HG03095 (cell line): Measurements from ENCODE around the gene TGM4.
A peak's percentile ranks its signal among the peaks of the same experiment; 100 is the strongest.
"Not testable (repeated sequence)": the region's sequence is repeated elsewhere in the genome, so short reads cannot be mapped to it uniquely, and the experiment has no call there.

ENCODE experiments used
- ATAC-seq: cut with Tn5 transposase; IDR thresholded peaks from one replicate; pipeline ENCODE4 v1.9.1; 2021; ENCODE audit warnings: moderate library complexity; ENCODE audit not compliant: unreplicated experiment

The TGM4 gene

GRCh38 chr3:44874308-44874707, at the start of gene TGM4:
Gene TGM4, plus strand, starts transcription at chr3:44874608. Its CDS starts 71 bp downstream, at chr3:44874679.
- no peak for ATAC-seq

- no peak for ATAC-seq
Observed at GRCh38 chr3:44825264-44825925, 49.0 kb upstream of the TGM4 start.

GRCh38 chr3:44827196-44827595, 47.2 kb upstream of the TGM4 start:
- no peak for ATAC-seq

- no peak for ATAC-seq
Observed at GRCh38 chr3:44831232-44831631, 43.2 kb upstream of the TGM4 start.

GRCh38 chr3:44832032-44832431, 42.4 kb upstream of the TGM4 start:
- no peak for ATAC-seq

GRCh38 chr3:44832965-44833364, 41.4 kb upstream of the TGM4 start:
- ATAC-seq, result no peak

GRCh38 chr3:44833394-44833793, 41.0 kb upstream of the TGM4 start:
- no peak for ATAC-seq

GRCh38 chr3:44835684-44836083, 38.7 kb upstream of the TGM4 start:
- ATAC-seq, result no peak

GRCh38 chr3:44842376-44842775, 32.0 kb upstream of the TGM4 start:
- no peak for ATAC-seq

GRCh38 chr3:44845528-44846520, 28.6 kb upstream of the TGM4 start:
- ATAC-seq, result no peak

GRCh38 chr3:44848634-44849033, 25.8 kb upstream of the TGM4 start:
- ATAC-seq, result no peak

- ATAC-seq, result not testable (repeated sequence)
Observed at GRCh38 chr3:44856663-44857062, 17.7 kb upstream of the TGM4 start.

- no peak for ATAC-seq
Observed at GRCh38 chr3:44860117-44860516, 14.3 kb upstream of the TGM4 start.

GRCh38 chr3:44861412-44862225, 12.8 kb upstream of the TGM4 start, which contains the start of gene TMEM42:
Gene TMEM42, plus strand, starts transcription at chr3:44861912. Its CDS starts 13 bp downstream, at chr3:44861925.
- ATAC-seq, result peak; percentile 94

- peak; percentile 4 for ATAC-seq
Observed at GRCh38 chr3:44862226-44862637, 12.2 kb upstream of the TGM4 start.

- no peak for ATAC-seq
Observed at GRCh38 chr3:44865272-44866035, 9.0 kb upstream of the TGM4 start.

GRCh38 chr3:44867421-44868111, 6.8 kb upstream of the TGM4 start:
- no peak for ATAC-seq

- ATAC-seq, result no peak
Observed at GRCh38 chr3:44870375-44871061, 3.9 kb upstream of the TGM4 start.

- no peak for ATAC-seq
Observed at GRCh38 chr3:44875596-44875995, 1.2 kb downstream of the TGM4 start.
